ENCODE results near the gene CREB3. TPM values are rescaled to one million over a fixed set of nuclear protein-coding genes. Genes with fewer than 3 reads are reported as not detected.

The CREB3 gene
- total RNA-seq, 3 donors from 2014 or later = 46.4 to 49.9 (median 47.2) TPM

DNA sequence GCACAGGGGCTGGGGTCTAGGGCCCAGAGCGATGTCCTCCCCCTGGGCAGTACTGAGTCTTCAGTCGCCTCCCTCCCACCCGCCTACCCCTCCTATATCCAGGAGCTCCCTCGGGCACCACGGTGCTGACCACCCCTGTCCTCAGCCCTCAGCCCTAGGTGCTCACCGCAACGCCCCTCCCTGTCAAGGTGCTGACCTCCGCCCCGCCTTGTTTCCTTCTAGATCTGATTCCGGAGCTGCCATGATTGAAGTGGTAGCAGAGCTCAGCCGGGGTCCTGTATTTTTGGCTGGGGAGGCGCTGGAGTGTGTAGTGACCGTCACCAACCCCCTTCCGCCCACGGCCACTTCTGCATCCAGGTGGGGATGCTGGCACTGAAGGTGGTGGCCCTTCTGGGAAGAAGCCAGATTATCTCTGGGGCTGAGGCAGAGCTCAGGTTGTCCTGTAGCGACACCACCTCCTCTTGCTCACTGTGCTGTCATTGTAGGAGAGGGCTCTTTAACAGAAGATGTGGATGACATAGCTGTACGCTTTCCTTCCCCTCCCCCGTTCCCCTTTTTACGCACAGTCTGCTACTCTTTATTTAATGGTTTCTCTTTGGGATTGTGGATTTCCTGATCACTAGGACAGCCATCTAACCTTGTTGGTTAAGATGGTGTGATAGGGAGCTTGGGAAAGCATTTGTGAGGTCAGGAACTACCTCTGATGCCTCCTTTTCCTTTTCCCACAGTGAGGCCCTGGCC is 17.2 kb downstream of the CREB3 start:
- no peak for TF ChIP-seq POLR2AphosphoS5 (IDR thresholded peaks at IDR 0.05)
- no peak for TF ChIP-seq POLR2A (IDR thresholded peaks at IDR 0.05)
- TF ChIP-seq, protein P1, sequence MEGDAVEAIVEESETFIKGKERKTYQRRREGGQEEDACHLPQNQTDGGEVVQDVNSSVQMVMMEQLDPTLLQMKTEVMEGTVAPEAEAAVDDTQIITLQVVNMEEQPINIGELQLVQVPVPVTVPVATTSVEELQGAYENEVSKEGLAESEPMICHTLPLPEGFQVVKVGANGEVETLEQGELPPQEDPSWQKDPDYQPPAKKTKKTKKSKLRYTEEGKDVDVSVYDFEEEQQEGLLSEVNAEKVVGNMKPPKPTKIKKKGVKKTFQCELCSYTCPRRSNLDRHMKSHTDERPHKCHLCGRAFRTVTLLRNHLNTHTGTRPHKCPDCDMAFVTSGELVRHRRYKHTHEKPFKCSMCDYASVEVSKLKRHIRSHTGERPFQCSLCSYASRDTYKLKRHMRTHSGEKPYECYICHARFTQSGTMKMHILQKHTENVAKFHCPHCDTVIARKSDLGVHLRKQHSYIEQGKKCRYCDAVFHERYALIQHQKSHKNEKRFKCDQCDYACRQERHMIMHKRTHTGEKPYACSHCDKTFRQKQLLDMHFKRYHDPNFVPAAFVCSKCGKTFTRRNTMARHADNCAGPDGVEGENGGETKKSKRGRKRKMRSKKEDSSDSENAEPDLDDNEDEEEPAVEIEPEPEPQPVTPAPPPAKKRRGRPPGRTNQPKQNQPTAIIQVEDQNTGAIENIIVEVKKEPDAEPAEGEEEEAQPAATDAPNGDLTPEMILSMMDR (IDR thresholded peaks at IDR 0.05) = no peak
- Histone ChIP-seq H3K36me3 (no peaks in the 10 kb centered on the region), H3K9me3 (no peaks in the 10 kb centered on the region), H3K27ac (peak overlapping the region; percentile 93 to 95), H3K4me3 (peak overlapping the region; percentile 80 to 98 (median 87)), H3K27me3 (no peaks in the 10 kb centered on the region), H3K4me1 (peaks cover 6 to 29% of the 10 kb centered on the region in 2 donors)
- peak in 1 of 2 donors; percentile 50 for DNase-seq (ENCODE audit: low spot score in 2 of 2)
- intact Hi-C loops (cut with DNase I; ENCODE audit: low total_unique reads) = no loop called here

DNA sequence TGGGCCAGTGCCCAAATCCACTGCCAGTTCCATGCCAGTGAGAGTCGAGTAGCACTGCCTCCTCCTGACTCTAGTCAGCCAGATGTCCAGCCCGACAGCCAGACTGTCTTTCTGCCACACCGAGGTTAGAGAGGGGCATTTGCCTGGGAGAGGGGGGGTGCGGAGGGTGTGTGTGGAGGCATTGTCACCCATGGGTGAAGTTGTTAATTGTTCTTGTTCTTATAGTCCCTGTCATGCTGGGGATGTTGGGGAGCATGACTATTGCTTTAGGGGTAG is 17.7 kb downstream of the CREB3 start:
- Histone ChIP-seq H3K4me1 (peaks cover 6 to 29% of the 10 kb centered on the region in 2 donors), H3K27me3 (no peaks in the 10 kb centered on the region)
- TF ChIP-seq POLR2A (IDR thresholded peaks at IDR 0.05) (no peak), POLR2AphosphoS5 (IDR thresholded peaks at IDR 0.05) (no peak)
- TF ChIP-seq, protein P1 (IDR thresholded peaks at IDR 0.05) = no peak

DNA sequence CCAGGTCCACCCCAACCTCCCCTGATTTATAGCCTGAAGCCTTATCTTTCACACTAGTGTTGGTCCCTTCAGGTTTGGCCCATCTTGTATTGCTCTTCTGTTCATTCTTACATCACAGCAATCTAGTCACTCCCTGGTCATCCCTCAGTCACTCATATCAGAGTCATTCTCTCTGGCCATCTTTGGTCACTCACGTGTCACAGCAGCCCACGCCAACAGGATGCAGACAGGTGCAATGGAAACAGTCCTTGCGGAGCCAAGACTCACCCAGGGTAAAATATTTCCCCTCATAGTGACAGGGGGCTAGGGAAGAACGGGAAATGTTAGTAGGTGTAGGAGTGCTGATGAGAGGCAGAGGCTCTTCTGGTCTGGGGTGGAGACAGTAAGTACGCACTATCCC is 21.0 kb downstream of the CREB3 start:
- intact Hi-C loops (cut with DNase I; ENCODE audit: low total_unique reads) = no loop called here
- Histone ChIP-seq H3K4me3 (no peak overlapping the region), H3K27me3 (no peaks in the 10 kb centered on the region), H3K36me3 (no peaks in the 10 kb centered on the region), H3K9me3 (no peaks in the 10 kb centered on the region), H3K4me1 (peaks cover 6 to 16% of the 10 kb centered on the region in 2 donors), H3K27ac (no peak overlapping the region)
- DNase-seq (ENCODE audit: low spot score in 2 of 2) = no peak
- TF ChIP-seq, protein P1 (IDR thresholded peaks at IDR 0.05) = no peak
- TF ChIP-seq POLR2AphosphoS5 (IDR thresholded peaks at IDR 0.05) (no peak), POLR2A (IDR thresholded peaks at IDR 0.05) (no peak)

More for the DNA sequence above, 17.7 kb downstream of the CREB3 start:
- Histone ChIP-seq H3K27ac (peak overlapping the region; percentile 93 to 95), H3K36me3 (no peaks in the 10 kb centered on the region), H3K9me3 (no peaks in the 10 kb centered on the region), H3K4me3 (peak overlapping the region; percentile 80 to 98 (median 87))
- intact Hi-C loops (cut with DNase I; ENCODE audit: low total_unique reads) = no loop called here
- DNase-seq (ENCODE audit: low spot score in 2 of 2) = no peak

DNA sequence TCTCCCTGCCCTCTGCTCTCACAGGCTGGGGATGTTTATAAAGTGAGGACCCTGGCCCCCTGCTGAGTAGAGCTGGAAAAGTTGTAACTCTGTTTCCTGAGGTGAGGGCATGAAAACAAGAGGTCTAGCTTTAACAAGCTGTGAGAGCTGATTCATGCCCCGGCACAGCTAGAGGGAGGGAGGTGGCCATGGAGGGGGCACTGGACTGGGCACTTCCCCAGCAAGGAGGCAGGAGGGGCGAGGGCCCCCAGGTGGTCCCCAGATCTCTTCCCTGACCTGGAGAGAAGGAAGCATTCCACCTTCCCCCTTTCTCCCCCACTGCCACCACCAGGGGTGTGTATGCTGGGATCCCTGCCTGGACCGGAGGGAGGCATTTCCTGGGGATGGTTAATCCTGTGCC is 21.8 kb downstream of the CREB3 start, which contains the start of gene MSMP:
Gene MSMP (minus strand): TSS at position 13 of the 400 bp plus-strand sequence. CDS start 147 bp downstream, outside the sequence.
- H3K9me3 ChIP-seq = no peaks in the 10 kb centered on the region
- H3K36me3 ChIP-seq = no peaks in the 10 kb centered on the region
- H3K27ac ChIP-seq = no peak within 1 kb of the TSS
- no peak for TF ChIP-seq POLR2A (IDR thresholded peaks at IDR 0.05)
- TF ChIP-seq POLR2AphosphoS5 (IDR thresholded peaks at IDR 0.05) = no peak
- TF ChIP-seq, protein P1 (IDR thresholded peaks at IDR 0.05) = no peak
- H3K27me3 ChIP-seq = no peaks in the 10 kb centered on the region
- DNase-seq (ENCODE audit: low spot score in 2 of 2) = no peak
- H3K4me1 ChIP-seq = peaks cover 9 to 19% of the 10 kb centered on the region in 2 donors
- intact Hi-C loops (cut with DNase I; ENCODE audit: low total_unique reads) = no loop called here
- no peak within 1 kb of the TSS for H3K4me3 ChIP-seq

DNA sequence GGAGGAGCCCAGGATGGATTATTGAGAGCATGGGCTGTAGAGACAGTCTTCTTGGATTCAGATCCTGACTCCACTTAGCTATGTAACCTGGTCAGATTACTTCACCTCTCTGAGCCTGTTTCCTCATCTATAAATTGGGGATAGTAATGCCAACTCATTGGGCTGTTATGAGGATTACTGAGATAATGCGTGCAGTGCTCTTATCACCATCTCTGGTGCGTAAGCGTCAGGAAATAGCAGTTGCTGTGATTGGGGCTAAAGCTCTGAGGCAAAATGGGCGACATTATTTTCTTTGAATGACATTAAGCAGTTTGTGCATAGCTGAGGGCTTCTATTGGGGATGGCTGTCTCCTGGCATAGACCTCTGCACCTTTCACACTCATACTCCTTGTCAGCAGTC is 22.6 kb downstream of the CREB3 start:
- Histone ChIP-seq H3K27ac (no peak overlapping the region), H3K36me3 (no peaks in the 10 kb centered on the region), H3K4me1 (peaks cover 7 to 15% of the 10 kb centered on the region in 2 donors), H3K9me3 (no peaks in the 10 kb centered on the region), H3K27me3 (no peaks in the 10 kb centered on the region), H3K4me3 (no peak overlapping the region)
- intact Hi-C loops (cut with DNase I; ENCODE audit: low total_unique reads) = no loop called here
- TF ChIP-seq, protein P1 (IDR thresholded peaks at IDR 0.05) = no peak
- TF ChIP-seq POLR2AphosphoS5 (IDR thresholded peaks at IDR 0.05) = no peak
- TF ChIP-seq POLR2A (IDR thresholded peaks at IDR 0.05) = no peak
- DNase-seq (ENCODE audit: low spot score in 2 of 2) = no peak

All from breast epithelium (tissue), 4 donors.